Measurements from ENCODE around the gene SPSB1.

Gene SPSB1

DNA sequence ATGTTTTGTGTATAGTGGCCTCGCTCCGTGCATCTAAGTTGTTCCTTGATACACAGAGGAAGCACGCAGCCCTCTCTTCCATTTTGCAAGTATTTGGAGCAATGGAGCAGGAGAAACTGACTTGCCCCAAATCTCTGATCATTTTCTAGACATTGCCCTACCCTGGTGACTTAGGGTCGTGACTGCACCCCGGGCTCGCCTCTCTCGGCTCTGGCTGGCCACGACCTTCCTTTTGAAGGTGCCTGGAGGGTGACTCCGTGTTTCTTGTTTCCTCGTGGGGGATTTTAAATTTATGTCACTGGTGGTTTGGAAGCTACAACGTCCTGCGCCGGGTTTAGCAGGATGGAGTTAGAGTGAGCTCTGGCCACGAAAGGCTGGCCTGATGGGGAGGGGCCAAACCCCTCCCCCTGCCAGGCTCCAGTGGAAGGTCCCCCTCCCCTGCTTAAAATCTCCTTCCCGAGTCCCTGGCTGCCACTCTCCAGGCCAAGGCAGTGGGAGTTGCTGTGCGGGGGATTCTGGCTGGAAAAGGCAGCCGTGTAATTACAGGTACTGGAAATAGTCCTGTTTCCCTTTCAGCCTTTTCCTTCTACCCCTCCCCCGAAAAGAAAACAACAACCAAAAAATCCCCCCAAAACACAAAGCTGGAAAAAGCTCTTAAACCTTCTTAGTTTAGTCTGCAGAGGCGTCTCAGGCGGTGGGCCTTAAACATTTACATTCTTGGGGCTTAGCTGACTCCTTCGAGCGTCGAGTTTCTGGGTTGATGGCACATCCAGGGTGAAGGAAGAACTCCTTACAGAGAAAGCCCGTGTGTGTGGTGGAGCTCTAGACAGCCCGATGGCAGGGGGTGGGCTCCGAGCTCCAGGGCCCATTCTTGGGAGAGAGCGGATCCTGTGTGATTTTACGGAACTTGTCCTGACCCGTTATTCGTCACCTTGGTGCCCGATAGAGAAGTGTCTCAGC lies 28.1 kb downstream of the SPSB1 start:
- no peak for DNase-seq

GRCh38 chr1:9321480-9321849 lies 28.8 kb downstream of the SPSB1 start:
- no peak for DNase-seq

GRCh38 chr1:9321986-9322660 lies 29.4 kb downstream of the SPSB1 start:
- DNase-seq, result no peak

GRCh38 chr1:9322661-9323244 lies 30.1 kb downstream of the SPSB1 start:
- DNase-seq, result no peak

DNA sequence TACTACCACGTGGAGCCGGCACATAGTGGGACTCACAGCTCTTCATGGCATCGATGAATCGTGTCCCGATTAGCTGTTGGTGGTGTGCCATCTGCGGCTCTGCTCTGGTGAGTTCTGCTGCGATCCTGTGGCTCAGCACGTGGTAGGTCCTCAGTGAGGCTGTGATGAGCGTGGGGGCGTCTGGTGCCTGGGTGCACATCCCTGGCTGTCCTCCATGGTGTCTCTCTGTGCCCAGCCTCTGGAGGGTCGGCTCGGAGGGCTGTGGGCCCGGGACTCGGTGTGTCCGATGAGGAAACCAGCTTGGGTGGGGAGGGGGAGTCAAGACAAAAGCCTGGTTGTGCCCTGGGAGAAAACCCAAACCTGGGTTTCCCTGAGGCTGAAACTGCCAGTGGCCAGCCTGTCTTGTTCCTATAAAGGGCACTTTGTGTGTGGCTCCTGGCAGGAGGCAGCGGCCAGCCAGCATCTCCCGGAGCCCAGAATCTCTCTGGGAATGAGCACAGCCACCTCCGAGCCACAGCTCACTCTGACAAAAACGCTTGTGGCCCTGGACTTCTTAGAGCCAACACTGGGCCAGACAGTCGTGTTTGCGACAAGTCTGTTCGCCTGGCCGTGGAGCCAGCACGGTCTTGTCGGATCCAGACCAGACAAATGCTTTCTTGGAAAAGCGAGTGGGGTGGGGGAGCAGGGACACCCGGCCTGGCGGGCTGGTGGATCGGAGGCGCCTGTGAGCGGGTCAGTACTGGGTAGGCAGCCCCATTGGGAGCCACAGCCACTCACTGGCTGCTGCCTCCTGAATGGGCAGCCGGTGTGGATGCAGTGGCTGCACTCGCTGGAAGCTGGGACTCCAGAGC lies 31.8 kb downstream of the SPSB1 start:
- DNase-seq, result no peak

DNA sequence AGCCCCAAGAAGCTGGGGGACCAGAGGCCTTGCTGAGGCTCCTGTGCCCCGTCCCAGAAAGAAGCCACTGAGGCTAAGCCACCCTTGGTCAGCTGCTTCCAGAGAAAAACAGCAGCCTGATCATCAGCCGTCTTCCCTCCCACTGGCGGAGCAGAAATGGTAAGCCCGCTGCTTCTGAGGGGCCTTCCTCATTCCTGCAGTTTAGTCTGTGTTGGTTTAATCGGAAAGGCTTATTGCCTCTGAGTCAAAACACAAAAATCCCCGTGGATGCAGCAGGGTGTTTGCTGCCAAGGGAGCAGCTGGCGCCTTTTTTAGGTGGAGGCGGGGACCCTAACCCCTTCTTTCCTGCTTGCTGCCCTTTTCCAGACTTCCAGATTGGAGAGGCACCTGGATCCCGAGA lies 33.9 kb downstream of the SPSB1 start:
- no peak for DNase-seq

GRCh38 chr1:9328201-9328600 lies 35.5 kb downstream of the SPSB1 start:
- DNase-seq, result no peak

DNA sequence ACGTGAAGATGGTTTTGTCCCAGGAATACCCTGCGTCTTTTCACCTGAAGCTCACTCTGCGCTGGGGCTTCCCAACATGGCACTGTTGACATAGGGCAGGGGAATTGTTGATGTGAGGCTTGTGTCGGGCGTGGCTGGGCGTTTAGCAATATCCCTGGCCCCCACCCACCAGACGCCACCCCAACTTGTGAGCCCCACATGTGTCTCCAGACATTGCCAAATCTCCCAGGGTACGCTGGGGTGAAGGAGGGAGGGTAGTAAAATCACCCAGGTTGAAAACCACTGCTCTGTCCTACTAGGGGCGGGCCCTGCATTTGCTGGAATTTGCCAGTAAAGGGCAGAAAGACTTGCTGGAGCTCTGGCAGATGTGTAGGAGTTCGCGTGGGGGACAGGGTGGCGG lies 36.0 kb downstream of the SPSB1 start:
- DNase-seq, result no peak

GRCh38 chr1:9331016-9331415 lies 38.3 kb downstream of the SPSB1 start:
- no peak for DNase-seq

GRCh38 chr1:9331558-9332346 lies 39.1 kb downstream of the SPSB1 start:
- DNase-seq, result no peak

- DNase-seq, result no peak
Measured at GRCh38 chr1:9332513-9333143, 39.9 kb downstream of the SPSB1 start.

DNA sequence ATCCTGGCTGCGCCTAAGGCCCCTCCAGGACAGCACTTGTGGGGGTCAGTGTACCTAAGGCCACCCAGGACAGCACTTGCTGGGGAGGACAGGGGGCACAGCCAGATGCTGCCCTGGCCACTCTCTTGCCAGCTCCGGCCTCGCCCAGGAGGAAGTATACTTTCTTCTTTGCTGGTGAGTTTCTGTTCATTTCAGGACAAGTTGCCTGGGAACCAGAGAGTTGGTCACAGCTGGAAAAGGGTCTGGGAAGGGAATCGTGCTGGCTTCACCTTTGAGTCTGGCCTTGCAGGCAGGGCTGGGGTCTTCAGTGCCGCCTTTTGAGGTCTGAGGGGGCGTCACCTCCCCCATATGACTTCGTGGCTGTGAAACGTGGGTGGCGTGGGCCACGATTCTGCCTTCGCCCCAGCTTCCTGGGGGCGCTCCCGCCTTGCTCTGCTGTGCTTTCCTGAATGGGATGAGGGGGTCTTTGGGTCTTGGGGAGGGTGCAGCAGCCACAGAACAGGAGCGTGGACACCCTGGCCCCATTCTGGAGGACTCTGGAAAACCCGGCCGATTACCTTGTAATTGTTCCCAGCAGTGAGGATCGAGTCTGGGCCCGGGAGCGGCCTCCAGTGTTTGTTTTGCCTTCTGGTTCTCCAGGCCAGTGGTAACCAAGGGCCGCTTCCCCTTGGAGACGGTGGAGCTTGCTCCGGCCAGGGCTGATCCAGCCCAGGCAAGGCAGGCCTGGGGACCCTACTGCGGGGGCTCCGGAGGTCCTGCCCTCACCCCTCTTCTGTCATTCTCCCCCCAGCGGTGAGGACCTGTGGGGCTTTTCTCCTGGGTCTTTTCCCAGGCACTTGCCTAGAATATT lies 45.9 kb downstream of the SPSB1 start:
- DNase-seq, result no peak

GRCh38 chr1:9340172-9340854 lies 47.6 kb downstream of the SPSB1 start:
- DNase-seq, result no peak

GRCh38 chr1:9340864-9341263 lies 48.2 kb downstream of the SPSB1 start:
- no peak for DNase-seq

DNA sequence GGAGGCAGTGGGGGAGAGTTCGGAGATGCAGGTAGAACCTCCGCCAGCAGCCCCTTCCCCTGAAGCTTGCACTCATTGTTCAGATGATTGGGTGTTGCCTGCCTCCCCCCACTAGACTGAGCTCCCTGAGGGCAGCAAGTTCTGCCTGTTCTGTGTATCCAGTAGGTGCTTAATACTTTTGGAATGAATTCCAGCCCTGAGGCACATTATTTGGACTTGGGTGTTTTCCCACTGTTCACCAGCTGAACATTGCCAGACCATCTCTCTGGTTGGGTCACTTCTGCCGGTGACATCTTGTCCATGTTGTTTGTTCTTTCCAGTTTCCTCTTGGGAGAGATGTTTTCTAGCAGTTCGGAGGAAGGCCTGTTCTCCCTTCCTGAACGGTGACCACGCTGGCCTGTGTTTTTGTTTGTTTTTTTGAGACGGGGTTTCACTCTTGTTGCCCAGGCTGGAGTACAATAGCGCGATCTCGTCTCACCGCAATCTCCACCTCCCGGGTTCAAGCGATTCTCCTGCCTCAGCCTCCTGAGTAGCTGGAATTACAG lies 48.7 kb downstream of the SPSB1 start:
- no peak for DNase-seq

- DNase-seq, result no peak
Measured at GRCh38 chr1:9343269-9343668, 50.6 kb downstream of the SPSB1 start.

GRCh38 chr1:9344426-9345200 lies 51.9 kb downstream of the SPSB1 start:
- no peak for DNase-seq

GRCh38 chr1:9345471-9345870 lies 52.8 kb downstream of the SPSB1 start:
- DNase-seq, result no peak

- DNase-seq, result no peak
Measured at GRCh38 chr1:9345922-9346321, 53.2 kb downstream of the SPSB1 start.
